GM13977 (cell line): ENCODE measurements around the gene VSTM2L.

Experiments
- DNase-seq: peaks from one replicate; pipeline ENCODE4 v3.0.0; 2012; ENCODE audit warnings: low spot score
- in situ Hi-C: fragments of 300-500 bp; cut with MboI; formaldehyde crosslinking; loops from one replicate; pipeline ENCODE4 v1.12.0; 2022; ENCODE audit warnings: low sequenced_read_pairs, low pct_unique_long_range_greater_than_20kb, mixed read lengths, inconsistent platforms; ENCODE audit not compliant: unreplicated experiment
- TF ChIP-seq, protein P1 (sequence below): IDR thresholded peaks from 2 replicates; pipeline ENCODE4 v1.5.1; 2012; ENCODE audit warnings: mild to moderate bottlenecking, control low read depth; ENCODE audit not compliant: insufficient read depth; ENCODE audit errors: extremely low read depth, missing control alignments

Gene VSTM2L

DNA sequence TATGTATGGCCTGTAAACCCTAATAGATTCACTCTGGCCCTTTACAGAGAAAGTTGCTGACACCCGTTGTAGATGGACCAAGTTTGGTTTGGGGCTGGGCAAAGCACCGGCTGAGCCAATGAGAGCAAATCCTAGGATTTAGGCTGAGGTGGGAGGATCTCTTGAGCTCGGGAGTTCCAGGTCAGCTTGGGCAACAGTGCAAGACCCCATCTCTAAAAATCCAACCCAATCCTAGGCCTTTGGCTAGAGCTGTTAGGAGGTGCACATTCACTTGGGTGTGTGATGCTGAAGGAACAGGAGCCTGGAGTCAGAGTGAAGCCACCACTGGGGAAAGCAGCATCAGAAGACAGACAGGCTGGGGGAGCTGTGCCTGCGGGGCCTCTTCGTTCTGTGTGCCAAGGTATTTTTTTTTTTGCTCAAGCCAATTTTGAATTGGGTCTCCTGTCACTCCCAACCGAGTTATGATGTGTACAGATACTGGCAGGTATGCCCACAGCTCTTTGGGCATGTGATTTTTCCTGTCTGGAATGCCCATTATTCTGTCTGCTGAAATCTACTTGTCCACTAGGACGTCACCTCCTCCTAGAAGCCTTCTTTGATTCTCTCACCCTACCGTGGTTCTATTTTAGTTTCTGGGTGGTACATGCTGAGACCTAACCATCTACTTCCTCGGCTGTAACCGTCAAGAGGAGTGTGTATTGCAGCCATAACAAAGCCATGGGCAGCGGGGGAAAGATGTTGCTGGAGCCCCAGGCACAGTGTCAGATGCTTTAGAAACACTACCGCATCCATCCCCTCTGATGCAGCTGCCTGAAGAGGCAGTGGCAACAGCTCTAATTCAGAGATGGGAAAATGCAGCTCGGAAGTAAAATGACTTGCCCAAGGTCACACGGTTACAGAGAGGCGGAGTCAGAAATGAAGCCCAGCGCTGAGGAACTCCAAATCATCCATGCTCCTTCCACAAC is 76.4 kb downstream of the VSTM2L start:
- in situ Hi-C loops, result no loop called here
- TF ChIP-seq, protein P1, sequence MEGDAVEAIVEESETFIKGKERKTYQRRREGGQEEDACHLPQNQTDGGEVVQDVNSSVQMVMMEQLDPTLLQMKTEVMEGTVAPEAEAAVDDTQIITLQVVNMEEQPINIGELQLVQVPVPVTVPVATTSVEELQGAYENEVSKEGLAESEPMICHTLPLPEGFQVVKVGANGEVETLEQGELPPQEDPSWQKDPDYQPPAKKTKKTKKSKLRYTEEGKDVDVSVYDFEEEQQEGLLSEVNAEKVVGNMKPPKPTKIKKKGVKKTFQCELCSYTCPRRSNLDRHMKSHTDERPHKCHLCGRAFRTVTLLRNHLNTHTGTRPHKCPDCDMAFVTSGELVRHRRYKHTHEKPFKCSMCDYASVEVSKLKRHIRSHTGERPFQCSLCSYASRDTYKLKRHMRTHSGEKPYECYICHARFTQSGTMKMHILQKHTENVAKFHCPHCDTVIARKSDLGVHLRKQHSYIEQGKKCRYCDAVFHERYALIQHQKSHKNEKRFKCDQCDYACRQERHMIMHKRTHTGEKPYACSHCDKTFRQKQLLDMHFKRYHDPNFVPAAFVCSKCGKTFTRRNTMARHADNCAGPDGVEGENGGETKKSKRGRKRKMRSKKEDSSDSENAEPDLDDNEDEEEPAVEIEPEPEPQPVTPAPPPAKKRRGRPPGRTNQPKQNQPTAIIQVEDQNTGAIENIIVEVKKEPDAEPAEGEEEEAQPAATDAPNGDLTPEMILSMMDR, result no peak
- DNase-seq, result no peak

DNA sequence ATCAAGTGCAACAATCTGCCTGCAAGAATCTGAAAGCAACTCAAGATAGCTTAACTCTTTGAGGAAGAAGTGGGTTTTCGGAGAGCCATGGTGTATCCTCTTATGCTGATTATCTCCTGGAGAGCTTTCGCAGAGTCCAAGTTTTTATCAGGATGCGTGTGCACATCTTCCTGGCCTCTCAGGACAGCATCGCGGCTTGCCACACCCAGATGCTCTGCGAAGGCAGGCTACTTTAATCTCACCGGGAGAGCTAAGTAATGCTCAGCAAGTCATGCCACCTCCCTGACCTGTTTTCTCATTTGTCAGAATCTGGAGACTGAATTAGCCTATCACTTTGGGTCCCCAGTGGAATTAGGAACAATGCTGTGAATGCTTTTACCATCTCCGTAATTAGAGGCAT is 77.5 kb downstream of the VSTM2L start:
- TF ChIP-seq, protein P1, result no peak
- no peak for DNase-seq
- in situ Hi-C loops, result no loop called here

DNA sequence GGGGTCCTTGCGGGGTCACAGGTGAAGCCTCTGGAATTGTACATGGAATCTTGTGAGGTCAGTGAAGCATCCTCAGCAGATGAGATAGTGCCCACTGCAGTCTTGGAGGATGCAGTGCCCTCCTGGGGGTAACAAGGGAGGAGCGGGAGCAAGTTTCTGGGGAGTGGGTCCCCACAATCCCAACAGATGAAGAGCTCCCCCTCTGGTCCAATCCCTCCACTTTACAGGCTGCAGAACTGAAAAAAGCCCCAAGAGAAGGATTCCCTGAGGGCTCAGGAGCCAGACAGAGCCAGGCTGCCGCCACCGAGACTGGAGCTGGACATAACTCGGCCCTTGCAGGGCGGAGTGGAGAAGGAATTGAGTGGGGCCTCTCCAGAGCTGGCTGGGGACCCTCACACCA is 77.9 kb downstream of the VSTM2L start:
- DNase-seq, result no peak
- TF ChIP-seq, protein P1, result no peak
- in situ Hi-C loops, result no loop called here

DNA sequence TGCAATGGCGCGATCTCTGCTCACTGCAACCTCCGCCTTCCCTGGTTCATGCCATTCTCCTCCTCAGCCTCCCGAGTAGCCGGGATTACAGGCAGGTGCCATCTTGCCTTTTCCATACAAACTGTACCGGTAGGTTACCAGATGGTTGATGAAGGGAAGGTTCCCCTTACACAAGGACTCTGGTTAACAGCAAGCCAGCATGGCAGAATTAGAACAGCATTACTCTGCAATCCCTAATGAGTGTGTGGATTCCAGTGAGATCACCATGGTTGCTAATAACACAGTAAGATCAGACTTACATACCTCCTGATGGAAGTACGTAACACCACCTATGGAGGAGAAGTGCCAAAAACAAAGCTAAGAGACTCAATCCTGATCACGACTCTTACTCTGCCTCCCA is 78.6 kb downstream of the VSTM2L start:
- DNase-seq, result no peak
- in situ Hi-C loops, result no loop called here
- TF ChIP-seq, protein P1, result no peak

DNA sequence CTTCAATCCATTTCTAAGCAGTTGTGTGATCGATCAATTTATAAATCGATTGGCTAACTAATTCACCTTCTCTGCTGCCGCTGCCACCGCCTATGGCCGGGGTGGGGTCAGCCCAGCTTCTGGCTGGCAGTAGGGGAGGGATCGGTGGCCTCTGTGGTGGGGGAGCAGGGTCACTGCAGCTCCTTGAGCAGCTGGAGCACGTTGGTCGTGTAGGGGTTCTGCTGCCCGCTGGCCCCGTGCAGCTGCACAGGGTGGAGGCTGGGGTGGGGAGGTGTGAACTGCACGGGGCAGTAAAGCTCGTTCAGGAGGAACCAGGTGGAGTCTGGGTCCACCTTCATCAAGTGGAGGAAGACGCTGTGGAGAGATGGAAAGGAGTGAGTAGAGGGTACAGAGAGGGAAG is 80.4 kb downstream of the VSTM2L start:
- in situ Hi-C loops, result no loop called here

DNA sequence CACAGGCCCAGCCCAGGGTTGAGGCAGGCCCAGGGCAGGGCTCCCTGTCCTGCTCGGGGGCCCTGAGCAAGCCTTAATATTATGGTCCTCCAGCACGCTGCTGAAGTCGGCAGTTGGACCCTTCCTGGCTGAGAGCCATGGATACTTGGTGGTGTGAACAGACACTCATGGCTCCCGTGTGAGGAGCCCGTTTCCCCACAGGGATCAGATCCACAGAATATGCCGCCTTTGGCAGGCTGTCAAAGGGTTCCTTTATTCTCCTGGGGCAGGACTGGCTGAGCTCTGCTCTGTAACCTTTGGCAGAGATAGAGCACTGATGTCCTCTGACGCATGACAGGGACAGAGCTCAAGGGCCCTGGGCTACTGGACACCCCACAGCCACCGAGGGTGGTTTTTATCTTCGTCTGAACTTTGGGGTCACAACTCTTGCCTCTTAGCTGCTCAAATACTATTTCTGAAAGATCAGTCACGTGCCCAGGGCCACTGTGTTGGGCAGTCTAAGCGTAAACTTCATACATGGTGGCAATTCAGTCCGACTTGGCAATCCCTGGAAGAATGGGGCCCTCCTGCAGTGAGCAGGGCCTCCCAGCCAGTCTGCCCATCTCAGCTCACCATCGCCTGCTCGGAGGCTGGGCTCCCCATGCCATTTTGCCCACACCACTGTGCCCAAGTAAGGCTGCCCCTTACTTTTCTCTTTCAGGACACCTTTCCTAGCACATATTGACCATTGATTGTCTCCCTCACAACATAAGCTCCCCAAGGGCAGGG is 81.3 kb downstream of the VSTM2L start:
- in situ Hi-C loops, result no loop called here
- DNase-seq, result no peak

More for the DNA sequence above, 80.4 kb downstream of the VSTM2L start:
- no peak for DNase-seq
- TF ChIP-seq, protein P1, result no peak

More for the DNA sequence above, 81.3 kb downstream of the VSTM2L start:
- TF ChIP-seq, protein P1, result no peak
